Suppressor macrophage treated with lipopolysaccharide for 1 hour (primary cell): ENCODE measurements around the gene KLHL14.
"Not testable (repeated sequence)": the region's sequence is repeated elsewhere in the genome, so short reads cannot be mapped to it uniquely, and the experiment has no call there.

ENCODE experiments used
- DNase-seq, 3 donors: peaks; one replicate each; pipeline ENCODE4 v3.0.0-alpha.2; 2020 to 2022

Gene KLHL14, protein sequence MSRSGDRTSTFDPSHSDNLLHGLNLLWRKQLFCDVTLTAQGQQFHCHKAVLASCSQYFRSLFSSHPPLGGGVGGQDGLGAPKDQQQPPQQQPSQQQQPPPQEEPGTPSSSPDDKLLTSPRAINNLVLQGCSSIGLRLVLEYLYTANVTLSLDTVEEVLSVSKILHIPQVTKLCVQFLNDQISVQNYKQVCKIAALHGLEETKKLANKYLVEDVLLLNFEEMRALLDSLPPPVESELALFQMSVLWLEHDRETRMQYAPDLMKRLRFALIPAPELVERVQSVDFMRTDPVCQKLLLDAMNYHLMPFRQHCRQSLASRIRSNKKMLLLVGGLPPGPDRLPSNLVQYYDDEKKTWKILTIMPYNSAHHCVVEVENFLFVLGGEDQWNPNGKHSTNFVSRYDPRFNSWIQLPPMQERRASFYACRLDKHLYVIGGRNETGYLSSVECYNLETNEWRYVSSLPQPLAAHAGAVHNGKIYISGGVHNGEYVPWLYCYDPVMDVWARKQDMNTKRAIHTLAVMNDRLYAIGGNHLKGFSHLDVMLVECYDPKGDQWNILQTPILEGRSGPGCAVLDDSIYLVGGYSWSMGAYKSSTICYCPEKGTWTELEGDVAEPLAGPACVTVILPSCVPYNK

DNA sequence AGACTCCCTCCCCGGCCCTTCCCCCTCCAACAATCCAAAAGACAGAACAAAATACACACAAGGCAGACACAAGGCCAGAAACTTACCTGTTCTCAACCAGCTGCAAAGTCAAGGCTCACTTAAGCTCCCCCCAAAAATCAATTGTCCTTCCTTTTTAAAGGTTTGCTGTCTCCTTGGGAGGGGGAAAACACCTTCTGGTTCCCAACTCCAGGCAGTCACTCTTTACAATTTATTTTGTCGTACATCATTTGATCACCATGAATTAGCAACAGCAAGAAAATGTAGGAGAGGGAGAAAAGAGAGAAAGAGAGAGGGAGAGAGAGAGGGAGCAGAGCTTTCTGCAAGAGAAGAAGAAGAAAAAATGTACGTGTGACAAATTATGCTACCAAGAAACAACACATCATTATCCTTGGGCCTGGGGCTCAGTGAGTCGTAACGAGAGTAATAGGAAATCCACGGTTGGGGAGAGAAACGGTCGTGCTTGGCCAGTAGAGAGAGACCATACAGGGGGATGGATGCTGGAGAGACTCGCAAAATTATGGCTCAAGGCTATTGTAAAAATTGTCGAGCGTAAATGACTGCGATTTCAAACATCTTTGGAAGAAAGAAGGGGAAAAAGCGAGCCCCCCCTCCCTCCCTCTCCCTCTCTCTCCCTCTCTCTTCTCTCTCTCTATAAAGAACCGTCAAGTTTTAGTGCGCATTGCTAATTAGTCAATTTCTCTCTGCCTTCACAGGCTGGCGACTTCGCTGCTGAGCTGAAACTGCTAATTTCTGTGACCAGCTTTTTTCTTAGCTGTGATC is at the start of gene KLHL14:
Gene KLHL14 (minus strand): TSS at position 443 of the 801 bp plus-strand sequence. CDS start 2,432 bp downstream, outside the sequence.
- DNase-seq: no peak

DNA sequence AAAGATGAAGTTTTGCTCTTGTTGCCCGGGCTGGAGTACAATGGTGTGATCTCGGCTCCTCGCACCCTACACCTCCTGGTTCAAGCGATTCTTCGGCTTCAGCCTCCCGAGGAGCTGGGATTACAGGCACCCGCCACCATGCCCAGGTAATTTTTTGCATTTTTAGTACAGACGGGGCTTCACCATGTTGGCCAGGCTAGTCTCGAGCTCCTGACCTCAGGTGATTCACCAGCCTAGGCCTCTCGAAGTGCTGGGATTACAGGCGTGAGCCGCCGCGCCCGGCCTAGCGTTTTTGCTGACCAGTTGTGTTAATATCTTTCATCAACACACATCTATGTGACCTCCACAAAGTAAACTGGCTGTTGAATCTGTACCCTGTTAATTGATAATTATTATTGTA is 49.4 kb upstream of the KLHL14 start:
- no peak for DNase-seq

- DNase-seq: no peak
Observed at GRCh38 chr18:32815881-32816280, 43.1 kb upstream of the KLHL14 start.

GRCh38 chr18:32812342-32812741 is 39.5 kb upstream of the KLHL14 start:
- no peak for DNase-seq

DNA sequence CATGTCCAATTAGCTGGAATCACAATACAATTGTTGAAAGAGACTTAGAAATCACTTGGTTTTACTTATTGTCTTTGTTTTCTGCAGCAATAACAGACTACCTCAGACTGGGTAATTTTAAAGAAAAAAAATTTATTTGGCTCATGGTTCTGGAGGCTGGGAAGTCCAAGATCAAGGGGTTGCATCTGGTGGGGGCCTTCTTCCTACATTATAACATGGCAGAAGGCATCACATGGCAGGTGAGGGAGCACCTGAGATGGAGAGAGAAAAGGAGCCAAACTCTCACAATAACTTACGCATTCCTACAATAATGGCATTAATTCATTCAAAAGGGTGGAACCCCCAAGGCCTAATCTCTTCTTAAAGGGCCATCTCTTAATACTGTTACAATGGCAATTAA is 37.5 kb upstream of the KLHL14 start:
- DNase-seq: no peak

- no peak for DNase-seq
Observed at GRCh38 chr18:32805354-32805753, 32.5 kb upstream of the KLHL14 start.

DNA sequence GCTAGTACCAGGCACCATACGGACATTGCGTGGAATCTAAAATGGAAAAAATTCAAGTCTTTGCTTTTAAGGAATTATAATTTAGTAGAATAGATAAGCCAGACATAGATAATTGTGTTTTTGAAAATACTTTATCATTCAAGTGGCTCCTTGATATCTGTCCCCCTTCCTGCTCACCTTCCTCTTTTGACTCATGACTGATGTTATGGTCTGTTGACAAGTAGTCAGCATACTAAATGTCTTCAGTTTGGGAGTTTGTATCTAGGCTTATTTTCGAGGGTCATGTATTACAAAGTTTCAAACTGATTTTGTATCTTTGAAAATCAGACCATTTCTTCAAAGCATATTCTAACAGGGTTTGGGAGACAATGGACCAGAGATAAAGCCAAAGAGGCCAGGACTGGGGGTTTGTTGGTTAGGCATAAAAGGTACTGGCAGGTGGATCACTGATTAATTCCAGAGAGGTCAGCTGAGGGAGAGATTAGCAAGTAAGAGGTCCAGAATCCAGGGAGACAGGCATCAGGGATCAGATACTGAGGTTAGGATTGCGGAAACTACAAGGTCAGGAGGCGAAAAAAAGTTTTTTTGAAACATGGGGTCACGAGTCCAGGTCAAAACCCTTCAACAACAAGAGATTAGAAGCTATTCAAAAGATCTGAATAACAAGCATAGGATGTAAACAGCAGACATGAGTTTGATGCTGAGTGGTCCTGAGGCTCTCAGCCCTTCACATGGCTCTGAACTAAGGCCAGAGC is 31.5 kb upstream of the KLHL14 start:
- DNase-seq: no peak

DNA sequence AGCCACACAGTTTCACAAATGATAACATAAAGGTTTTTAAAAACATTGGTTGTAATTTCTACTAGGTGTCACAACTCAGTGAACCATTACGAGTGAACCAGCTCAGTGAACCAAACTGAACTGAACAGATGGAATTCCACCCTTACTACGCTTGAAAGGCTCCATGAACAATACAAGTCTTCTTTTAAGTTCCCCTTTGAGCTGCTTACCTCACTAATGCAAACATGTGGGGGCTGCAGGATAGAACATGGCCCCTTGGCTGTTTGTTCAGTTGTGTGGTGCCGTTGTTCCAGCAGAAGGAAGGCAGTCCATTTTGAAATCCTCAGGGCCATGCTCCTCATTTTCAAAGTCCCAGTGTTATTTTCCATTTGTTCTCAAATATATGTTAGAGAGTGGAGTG is 30.7 kb upstream of the KLHL14 start:
- DNase-seq: no peak

DNA sequence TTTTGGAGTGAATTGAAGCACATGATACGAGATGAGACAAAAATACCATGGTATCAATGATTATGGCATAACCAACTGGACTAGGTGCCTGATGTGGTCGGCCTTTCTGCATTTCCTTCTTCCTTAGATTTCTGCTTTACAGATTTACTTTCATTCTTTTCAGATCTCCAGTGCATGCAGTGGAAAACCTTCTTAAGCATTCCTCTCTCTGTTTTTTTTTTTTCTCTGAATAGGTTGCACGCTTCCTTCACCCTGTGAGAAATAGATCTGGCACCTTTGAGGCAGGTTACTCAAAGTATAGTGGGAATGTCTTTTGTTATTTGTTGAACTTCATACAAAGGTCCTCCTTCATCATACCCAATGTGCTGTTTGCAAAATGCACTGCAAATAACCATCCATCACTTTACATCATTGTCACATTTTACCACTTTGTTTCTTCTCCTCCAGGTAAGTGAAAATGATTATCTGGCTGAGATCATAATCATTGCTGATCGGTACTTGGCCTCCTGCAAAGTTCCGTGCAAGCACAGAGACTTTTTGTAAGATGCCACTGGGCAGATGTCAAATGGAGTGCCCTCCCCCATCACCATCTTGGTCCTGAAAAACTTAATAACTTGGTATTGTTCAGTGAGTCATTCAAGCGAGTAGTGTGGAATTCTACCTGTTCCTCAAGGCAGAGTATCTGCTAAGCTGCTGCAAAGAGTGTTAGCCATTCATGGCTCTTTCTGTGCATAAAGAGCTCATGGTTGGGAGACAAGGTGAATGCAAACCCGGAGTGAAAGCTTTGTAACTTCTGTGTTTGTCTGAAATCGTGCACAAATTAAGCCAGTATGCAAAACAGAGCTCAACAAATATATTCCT is 30.0 kb upstream of the KLHL14 start:
- DNase-seq: no peak

DNA sequence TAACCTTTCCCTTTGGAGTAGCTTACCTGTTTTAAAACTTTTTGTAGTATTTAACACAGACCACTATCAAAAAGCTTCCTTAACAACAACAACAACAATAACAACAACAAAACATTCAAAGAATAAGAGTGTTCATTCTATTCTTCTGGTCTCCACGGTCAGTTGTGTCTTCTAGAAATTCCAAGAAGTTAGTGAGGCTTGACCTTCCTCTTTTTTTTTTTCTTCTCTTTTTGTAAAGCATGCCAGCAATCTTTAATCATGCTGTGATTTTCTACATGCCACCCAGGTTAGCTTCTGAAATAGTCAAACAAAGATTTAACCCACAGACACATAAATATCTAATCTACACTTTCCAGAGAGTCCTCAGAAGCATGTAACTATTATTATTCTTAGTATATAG is 28.4 kb upstream of the KLHL14 start:
- no peak for DNase-seq

- DNase-seq: no peak
Observed at GRCh38 chr18:32798209-32798960, 25.6 kb upstream of the KLHL14 start.

- DNase-seq: not testable (repeated sequence)
Observed at GRCh38 chr18:32794667-32795066, 21.8 kb upstream of the KLHL14 start.

DNA sequence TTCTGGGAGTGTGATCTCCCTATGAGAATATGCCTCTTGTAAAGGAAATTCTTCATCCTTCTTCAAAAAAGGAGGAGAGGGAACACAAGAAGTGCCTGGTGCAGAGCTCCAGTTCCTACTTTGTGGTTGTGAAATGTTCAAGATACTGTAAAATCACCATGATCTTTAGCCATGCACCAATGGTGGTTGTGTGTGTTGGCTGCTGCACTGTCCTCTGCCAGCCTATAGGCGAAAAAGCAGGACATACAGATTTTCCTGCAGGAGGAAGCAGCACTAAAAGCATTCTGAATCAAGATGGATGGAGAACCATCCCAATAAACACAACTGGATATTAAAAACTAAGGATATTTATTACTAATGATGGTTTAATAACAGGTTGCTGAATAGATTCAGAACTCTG is 6.2 kb upstream of the KLHL14 start:
- no peak for DNase-seq

DNA sequence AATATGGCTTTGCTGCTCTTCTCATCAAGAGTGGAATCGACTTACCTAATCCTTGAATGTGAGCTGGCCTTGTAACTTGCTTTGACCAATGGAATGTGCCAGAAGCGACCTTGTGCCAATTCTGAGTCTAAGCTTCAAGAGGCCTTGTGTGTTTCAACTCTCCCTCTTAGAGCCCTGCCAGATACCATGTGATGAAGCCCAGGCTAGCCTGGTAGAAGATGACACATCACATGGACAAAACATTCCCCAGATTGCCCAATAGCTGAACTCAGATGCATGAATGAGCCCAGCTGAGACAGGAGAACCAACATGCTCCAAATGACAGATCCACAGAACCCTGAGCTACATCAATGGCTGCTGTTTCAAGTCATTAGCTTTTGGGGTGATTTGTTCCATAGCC is 4.2 kb upstream of the KLHL14 start:
- DNase-seq: peak in 1 of 3 donors; percentile 4

DNA sequence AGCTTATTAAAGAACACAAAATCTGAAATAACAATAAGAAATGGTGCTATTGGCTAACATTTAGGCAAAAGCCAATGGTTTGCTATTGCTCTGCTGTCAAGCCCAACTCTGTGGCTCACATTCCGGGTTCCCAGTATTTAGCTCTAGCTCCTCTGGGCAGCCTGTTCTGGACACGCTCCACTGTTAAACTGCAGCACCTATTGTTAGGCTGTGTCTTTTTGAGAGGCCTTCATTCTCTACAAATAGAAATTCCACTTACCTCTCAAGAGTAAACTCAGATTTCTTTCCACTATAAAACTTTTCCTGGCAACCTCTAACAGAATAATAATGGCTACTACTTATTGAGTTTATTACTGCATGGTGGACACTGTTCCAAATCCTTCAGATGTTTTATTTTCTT is 3.7 kb upstream of the KLHL14 start:
- DNase-seq: no peak

DNA sequence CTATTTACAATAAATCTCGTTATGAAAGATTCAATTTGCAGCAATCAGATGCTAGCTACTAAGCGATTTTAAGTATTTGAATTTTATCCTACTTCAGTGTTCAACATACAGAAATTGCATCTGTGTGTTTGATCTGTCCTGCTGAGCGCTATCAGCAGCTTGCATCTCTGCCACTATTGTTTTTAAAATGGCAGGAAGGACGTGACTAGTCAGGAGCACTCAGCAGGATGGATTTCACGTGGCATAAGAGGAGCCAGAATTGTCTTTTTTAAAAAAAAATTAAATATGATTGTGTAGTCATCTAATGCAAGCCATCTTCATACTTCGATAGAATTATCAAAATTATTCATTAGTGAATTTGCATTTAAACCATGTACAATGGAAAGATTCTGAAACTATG is 2.8 kb upstream of the KLHL14 start:
- no peak for DNase-seq

DNA sequence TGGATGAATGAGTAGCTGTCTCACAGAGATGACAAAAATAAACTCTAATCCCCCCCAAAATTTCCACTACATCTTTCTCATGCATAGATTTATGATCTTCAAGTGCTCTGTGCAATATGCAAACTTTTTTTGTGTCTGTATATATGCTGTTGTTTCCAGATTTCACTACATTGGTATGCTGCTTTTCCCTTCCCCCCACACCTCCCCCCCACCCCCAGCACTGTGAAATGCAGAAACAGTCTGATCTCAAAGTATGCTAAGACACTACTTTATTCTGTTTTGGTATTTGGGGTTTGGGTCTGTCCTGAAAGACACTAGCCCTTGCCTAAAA is 524 bp upstream of the KLHL14 start:
- DNase-seq: no peak

DNA sequence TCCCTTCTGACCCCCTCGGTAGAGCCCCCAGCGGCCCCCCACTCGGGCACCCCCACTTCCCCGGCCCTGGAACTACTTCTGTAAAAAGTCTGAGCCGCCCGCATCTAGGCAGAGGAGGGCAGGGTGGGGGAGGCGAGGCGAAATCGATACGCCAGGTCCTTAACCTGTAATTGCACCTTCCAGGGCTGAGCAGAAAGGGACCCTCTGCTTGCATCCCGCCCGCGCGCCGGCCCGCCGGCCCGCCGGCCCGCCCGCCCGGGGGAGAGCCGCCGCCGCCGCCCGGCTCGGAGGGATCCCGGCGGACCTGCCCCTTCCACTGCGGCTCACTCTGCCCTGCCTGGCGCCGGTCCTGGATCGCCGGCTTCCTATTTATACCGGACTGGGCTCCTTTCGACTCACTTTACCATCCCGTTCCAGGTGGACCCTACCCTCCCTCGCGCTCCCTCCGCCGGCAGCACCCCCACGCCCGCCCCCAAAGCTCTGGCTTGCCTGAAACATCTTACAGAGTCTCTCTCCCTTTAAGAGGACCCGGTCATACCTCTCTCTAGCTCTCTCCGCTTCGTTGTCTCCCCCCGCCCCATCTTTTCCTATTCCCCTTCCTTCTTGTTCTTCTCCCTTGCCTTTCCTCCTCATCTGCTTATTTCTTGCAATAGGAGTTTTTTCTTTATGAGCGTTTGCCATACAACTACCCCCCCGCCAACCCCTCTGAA is 797 bp downstream of the KLHL14 start:
- no peak for DNase-seq

- DNase-seq: no peak
Observed at GRCh38 chr18:32771169-32771751, 1.6 kb downstream of the KLHL14 start.

- DNase-seq: no peak
Observed at GRCh38 chr18:32770666-32771168, 2.1 kb downstream of the KLHL14 start.
